IMR-90 (cell line): ENCODE results near the gene FAM111A. TPM values are rescaled to one million over a fixed set of nuclear protein-coding genes. Genes with fewer than 3 reads are reported as not detected.

Experiments
- ATAC-seq: fragments of 200-7000 bp; cut with Tn5 transposase; 2 replicates; pipeline ENCODE4 v1.9.1; 2020; ENCODE audit warnings: low read depth, mild to moderate bottlenecking, moderate library complexity
- BruUV-seq: library from RNA; stranded (reverse); fragments of 400-500 nt; replicated peaks from 2 replicates; lab custom pipeline; 2021; lab: Mats Ljungman, UMichigan
- CTCF ChIA-PET: fragments of 300-600 bp; formaldehyde crosslinking; extraction: SDS; loops from one replicate; lab custom pipeline; 2021; ENCODE audit warnings: antibody characterized with exemption; lab: Yijun Ruan, JAX
- POLR2A ChIA-PET: fragments of 300-600 bp; sonication (Branson Sonifier 250); formaldehyde crosslinking; loops from one replicate; lab custom pipeline; 2022; ENCODE audit warnings: antibody characterized with exemption; ENCODE audit not compliant: unreplicated experiment; lab: Charles Lee
- DNase-seq: peaks from one replicate; pipeline ENCODE4 v3.0.0; 2013
- H2AFZ ChIP-seq: replicated peaks from 2 replicates; pipeline ENCODE3; 2013; ENCODE audit warnings: low read length, mild to moderate bottlenecking; ENCODE audit not compliant: poor library complexity
- H2AK5ac ChIP-seq: 2 replicates; pipeline ENCODE4 v1.6.1; 2013; ENCODE audit warnings: low read depth, low read length, inconsistent platforms
- H2AK9ac ChIP-seq: replicated peaks from 2 replicates; pipeline ENCODE3; 2013; ENCODE audit warnings: mild to moderate bottlenecking, low read depth, low read length, moderate library complexity; ENCODE audit not compliant: poor library complexity
- H2BK120ac ChIP-seq: 2 replicates; pipeline ENCODE4 v1.6.1; 2013; ENCODE audit warnings: low read depth, low read length, inconsistent platforms
- H2BK15ac ChIP-seq: 3 replicates; pipeline ENCODE4 v1.6.1; 2013; ENCODE audit warnings: low read depth, low read length, inconsistent platforms
- H2BK20ac ChIP-seq: 2 replicates; pipeline ENCODE4 v1.6.1; 2013; ENCODE audit warnings: low read depth, mild to moderate bottlenecking, inconsistent platforms, low read length, moderate library complexity
- H2BK5ac ChIP-seq: 2 replicates; pipeline ENCODE4 v1.6.1; 2013; ENCODE audit warnings: mild to moderate bottlenecking, low read depth, low read length, inconsistent platforms; ENCODE audit not compliant: poor library complexity, severe bottlenecking
- H3K14ac ChIP-seq: replicated peaks from 2 replicates; pipeline ENCODE4 v1.6.1; 2013; ENCODE audit warnings: low read depth, low read length, inconsistent platforms
- H3K18ac ChIP-seq: 2 replicates; pipeline ENCODE4 v1.6.1; 2013; ENCODE audit warnings: low read depth, low read length, control low read depth
- H3K23ac ChIP-seq: 2 replicates; pipeline ENCODE4 v1.6.1; 2013; ENCODE audit warnings: low read depth, low read length, inconsistent platforms
- H3K27ac ChIP-seq: 2 replicates; pipeline ENCODE4 v1.5.1; 2013; ENCODE audit warnings: mild to moderate bottlenecking, control low read depth, low read length; ENCODE audit not compliant: insufficient read depth
- H3K27me3 ChIP-seq: 2 replicates; pipeline ENCODE4 v1.6.1; 2013; ENCODE audit warnings: low read length; ENCODE audit not compliant: control insufficient read depth, insufficient read depth
- H3K36me3 ChIP-seq: 2 replicates; pipeline ENCODE4 v1.6.1; 2013; ENCODE audit warnings: low read length, mixed read lengths; ENCODE audit not compliant: control insufficient read depth, insufficient read depth
- H3K4ac ChIP-seq: 2 replicates; pipeline ENCODE4 v1.6.1; 2013; ENCODE audit warnings: low read depth, low read length, inconsistent platforms
- H3K4me1 ChIP-seq: 2 replicates; pipeline ENCODE4 v1.6.1; 2013; ENCODE audit warnings: low read length, mixed read lengths; ENCODE audit not compliant: control insufficient read depth, insufficient read depth
- H3K4me2 ChIP-seq: 2 replicates; pipeline ENCODE4 v1.6.1; 2013; ENCODE audit warnings: low read depth, mild to moderate bottlenecking, control low read depth, low read length, moderate library complexity
- H3K4me3 ChIP-seq: 2 replicates; pipeline ENCODE4 v1.5.1; 2013; ENCODE audit warnings: low read depth, mild to moderate bottlenecking, control low read depth, low read length, moderate library complexity; ENCODE audit not compliant: insufficient read depth
- H3K56ac ChIP-seq: 2 replicates; pipeline ENCODE4 v1.6.1; 2013; ENCODE audit warnings: low read length, inconsistent platforms; ENCODE audit not compliant: insufficient read depth; ENCODE audit errors: extremely low read depth
- H3K79me1 ChIP-seq, 2 experiments: 2 replicates each; pipeline ENCODE4 v1.6.1; 2013; ENCODE audit warnings: low read length in 2 of 2, inconsistent platforms in 1 of 2, low read depth in 1 of 2
- H3K9ac ChIP-seq: 2 replicates; pipeline ENCODE4 v1.6.1; 2013; ENCODE audit warnings: low read depth, low read length, control low read depth
- H3K9me1 ChIP-seq: 2 replicates; pipeline ENCODE4 v1.6.1; 2013; ENCODE audit warnings: low read length, inconsistent platforms; ENCODE audit not compliant: insufficient read depth
- H3K9me3 ChIP-seq: 2 replicates; pipeline ENCODE4 v1.6.1; 2013; ENCODE audit warnings: low read length; ENCODE audit not compliant: control insufficient read depth, insufficient read depth
- H4K20me1 ChIP-seq: 2 replicates; pipeline ENCODE4 v1.6.1; 2013; ENCODE audit warnings: low read length, inconsistent platforms; ENCODE audit not compliant: insufficient read depth
- H4K5ac ChIP-seq: 2 replicates; pipeline ENCODE4 v1.6.1; 2013; ENCODE audit warnings: mild to moderate bottlenecking, low read depth, low read length, control low read depth
- H4K8ac ChIP-seq, 2 experiments: 2 replicates each; pipeline ENCODE4 v1.6.1; 2013; ENCODE audit warnings: low read depth in 2 of 2, low read length in 2 of 2, control low read depth in 1 of 2, inconsistent platforms in 1 of 2
- H4K91ac ChIP-seq: 2 replicates; pipeline ENCODE4 v1.6.1; 2013; ENCODE audit warnings: low read depth, low read length, inconsistent platforms; ENCODE audit not compliant: insufficient read depth
- CEBPB ChIP-seq: IDR thresholded peaks from 2 replicates; pipeline ENCODE4 v1.6.1; 2012; ENCODE audit warnings: low read depth, low read length, improper control_type of control experiment
- CHD1 ChIP-seq: IDR thresholded peaks from 2 replicates; pipeline ENCODE4 v1.6.1; 2012; ENCODE audit warnings: low read depth, low read length, improper control_type of control experiment
- ELK1 ChIP-seq: fragments of 150-350 bp; IDR thresholded peaks from 2 replicates; pipeline ENCODE4 v1.6.1; 2016; ENCODE audit warnings: low read depth, mild to moderate bottlenecking, low read length, moderate library complexity, borderline replicate concordance
- FOS ChIP-seq: fragments of 150-350 bp; IDR thresholded peaks from 2 replicates; pipeline ENCODE4 v1.6.1; 2016; ENCODE audit warnings: low read depth, low read length
- MAFK ChIP-seq: IDR thresholded peaks from 2 replicates; pipeline ENCODE4 v1.6.1; 2012; ENCODE audit warnings: low read depth, low read length, improper control_type of control experiment
- MAZ ChIP-seq: IDR thresholded peaks from 2 replicates; pipeline ENCODE4 v1.6.1; 2012; ENCODE audit warnings: low read depth, mild to moderate bottlenecking, low read length, improper control_type of control experiment, moderate library complexity, borderline replicate concordance
- MXI1 ChIP-seq: IDR thresholded peaks from 2 replicates; pipeline ENCODE4 v1.6.1; 2012; ENCODE audit warnings: low read depth, mild to moderate bottlenecking, low read length, moderate library complexity, borderline replicate concordance
- NFE2L2 ChIP-seq: fragments of 150-350 bp; IDR thresholded peaks from 2 replicates; pipeline ENCODE4 v1.6.1; 2016; ENCODE audit warnings: low read depth, mild to moderate bottlenecking, low read length
- POLR2A ChIP-seq: IDR thresholded peaks from 2 replicates; pipeline ENCODE4 v1.6.1; 2012; ENCODE audit warnings: mild to moderate bottlenecking, low read depth, low read length
- RCOR1 ChIP-seq: IDR thresholded peaks from 2 replicates; pipeline ENCODE4 v1.6.1; 2012; ENCODE audit warnings: mild to moderate bottlenecking, low read length, improper control_type of control experiment; ENCODE audit not compliant: insufficient replicate concordance
- RFX5 ChIP-seq: IDR thresholded peaks from 2 replicates; pipeline ENCODE4 v1.8.0; 2012; ENCODE audit warnings: low read depth, mild to moderate bottlenecking, low read length, moderate library complexity
- SMC3 ChIP-seq: fragments of 150-350 bp; IDR thresholded peaks from 2 replicates; pipeline ENCODE4 v1.6.1; 2016; ENCODE audit warnings: low read depth, mild to moderate bottlenecking, antibody characterized with exemption, low read length, moderate library complexity
- USF2 ChIP-seq: fragments of 150-350 bp; IDR thresholded peaks from 2 replicates; pipeline ENCODE4 v1.6.1; 2017; ENCODE audit warnings: mild to moderate bottlenecking, antibody characterized with exemption, low read length, low read depth
- WGBS, 2 experiments: methylation state at CpG; one replicate each; pipeline versions ENCODE4 v1.1.5 to v1.1.7; 2013; ENCODE audit warnings: missing lambda C conversion rate in 2 of 2; ENCODE audit not compliant: insufficient read length in 1 of 2; ENCODE audit errors: extremely low coverage in 2 of 2; 5-methylcytosine and 5-hydroxymethylcytosine counted together
- dilution Hi-C: fragments of 300-500 bp; cut with HindIII; formaldehyde crosslinking; loops from one replicate; pipeline ENCODE4 v1.14.3; 2018; ENCODE audit warnings: low sequenced_read_pairs; ENCODE audit not compliant: unreplicated experiment
- in situ Hi-C: fragments of 300-500 bp; cut with MboI; formaldehyde crosslinking; loops from 3 replicates; pipeline ENCODE4 v1.14.3; 2019; ENCODE audit warnings: low sequenced_read_pairs, inconsistent platforms, mixed read lengths
- intact Hi-C: fragments of 100-400 bp; cut with micrococcal nuclease; formaldehyde crosslinking; loops from 2 replicates; pipeline ENCODE4 v1.10.0; 2022
- polyA plus RNA-seq, 3 experiments: library from polyadenylated mRNA; depleted of rRNA; stranded (reverse); fragments of >200 nt; gene quantifications; 2 replicates each; pipeline ENCODE4 v1.2.3, GENCODE V29; 2012; ENCODE audit warnings: low replicate concordance in 1 of 3
- total RNA-seq: library from RNA; depleted of rRNA; stranded (reverse); fragments of >200 nt; gene quantifications from 2 replicates; pipeline ENCODE4 v1.2.3, GENCODE V29; 2012
- TF ChIP-seq, protein P1 (sequence below): conservative IDR thresholded peaks from 2 replicates; pipeline ENCODE4 v1.5.1; 2012; ENCODE audit warnings: mild to moderate bottlenecking, low read depth, low read length, improper control_type of control experiment

Gene FAM111A
- total and polyA plus RNA-seq, 2 of the 4 experiments (the other 2 are of a cell fraction) = 19.9 to 36.4 TPM

GRCh38 chr11:59115553-59115952 is 27.1 kb upstream of the FAM111A start:
- no CpG with 5 or more reads among the region's 1 CpG for WGBS, 2 experiments
- dilution Hi-C loops (no loop called here), intact Hi-C loops (no loop called here), in situ Hi-C loops (no loop called here)
- no peak overlapping the region for H3K4me3 ChIP-seq
- H3K27ac ChIP-seq = no peak overlapping the region
- TF ChIP-seq MAFK = no peak
- no peak for TF ChIP-seq CHD1
- no peak for TF ChIP-seq MAZ
- TF ChIP-seq CEBPB = no peak
- no peak for TF ChIP-seq ELK1
- no peak for TF ChIP-seq SMC3
- TF ChIP-seq, protein P1, sequence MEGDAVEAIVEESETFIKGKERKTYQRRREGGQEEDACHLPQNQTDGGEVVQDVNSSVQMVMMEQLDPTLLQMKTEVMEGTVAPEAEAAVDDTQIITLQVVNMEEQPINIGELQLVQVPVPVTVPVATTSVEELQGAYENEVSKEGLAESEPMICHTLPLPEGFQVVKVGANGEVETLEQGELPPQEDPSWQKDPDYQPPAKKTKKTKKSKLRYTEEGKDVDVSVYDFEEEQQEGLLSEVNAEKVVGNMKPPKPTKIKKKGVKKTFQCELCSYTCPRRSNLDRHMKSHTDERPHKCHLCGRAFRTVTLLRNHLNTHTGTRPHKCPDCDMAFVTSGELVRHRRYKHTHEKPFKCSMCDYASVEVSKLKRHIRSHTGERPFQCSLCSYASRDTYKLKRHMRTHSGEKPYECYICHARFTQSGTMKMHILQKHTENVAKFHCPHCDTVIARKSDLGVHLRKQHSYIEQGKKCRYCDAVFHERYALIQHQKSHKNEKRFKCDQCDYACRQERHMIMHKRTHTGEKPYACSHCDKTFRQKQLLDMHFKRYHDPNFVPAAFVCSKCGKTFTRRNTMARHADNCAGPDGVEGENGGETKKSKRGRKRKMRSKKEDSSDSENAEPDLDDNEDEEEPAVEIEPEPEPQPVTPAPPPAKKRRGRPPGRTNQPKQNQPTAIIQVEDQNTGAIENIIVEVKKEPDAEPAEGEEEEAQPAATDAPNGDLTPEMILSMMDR = no peak
- no peak for TF ChIP-seq RCOR1
- no peak for TF ChIP-seq FOS
- TF ChIP-seq USF2 = no peak
- TF ChIP-seq NFE2L2 = no peak
- no peak for TF ChIP-seq POLR2A
- TF ChIP-seq RFX5 = no peak
- no peak for TF ChIP-seq MXI1
- CTCF ChIA-PET = no interaction called here
- no peak overlapping the region for H2BK20ac ChIP-seq
- no peak overlapping the region for H3K56ac ChIP-seq
- H4K20me1 ChIP-seq = no peaks in the 10 kb centered on the region
- no peaks in the 10 kb centered on the region for H3K9me1 ChIP-seq
- H3K79me1 ChIP-seq = peaks cover 0 to 2% of the 10 kb centered on the region in 2 experiments; a peak in 2 of 4 replicates
- H4K8ac ChIP-seq = no peak overlapping the region
- no peak overlapping the region for H3K4ac ChIP-seq
- no peak overlapping the region for H3K18ac ChIP-seq
- H3K14ac ChIP-seq = no peak overlapping the region
- POLR2A ChIA-PET = no interaction called here
- no peaks in the 10 kb centered on the region for H3K27me3 ChIP-seq
- DNase-seq (no peak), ATAC-seq (no peak)
- H3K4me1 ChIP-seq = no peaks in the 10 kb centered on the region
- H4K5ac ChIP-seq = no peak overlapping the region
- H3K4me2 ChIP-seq = no peak overlapping the region
- H2BK5ac ChIP-seq = no peak overlapping the region
- no peak overlapping the region for H3K23ac ChIP-seq
- H2BK15ac ChIP-seq = no peak overlapping the region
- no peak overlapping the region for H2AK5ac ChIP-seq
- H3K9ac ChIP-seq = no peak overlapping the region
- no TSS peak for BruUV-seq
- H3K36me3 ChIP-seq = peaks cover 6% of the 10 kb centered on the region; the same call in 1 of the 2 replicates
- H2BK120ac ChIP-seq = no peak overlapping the region
- peaks cover 12% of the 10 kb centered on the region for H3K9me3 ChIP-seq
- no peak overlapping the region for H2AFZ ChIP-seq
- H4K91ac ChIP-seq = no peak overlapping the region
- no peak overlapping the region for H2AK9ac ChIP-seq
